H1 (cell line): ENCODE data around the gene NUDT3. TPM values are rescaled to one million over a fixed set of nuclear protein-coding genes. Genes with fewer than 3 reads are reported as not detected.

ENCODE experiments used
- GABPA ChIP-seq: IDR thresholded peaks from 2 replicates; pipeline ENCODE4 v1.6.1; 2011; ENCODE audit warnings: mild to moderate bottlenecking, low read length, moderate library complexity, borderline replicate concordance; ENCODE audit not compliant: insufficient read depth
- RFX5 ChIP-seq: IDR thresholded peaks from 2 replicates; pipeline ENCODE4 v1.6.1; 2011; ENCODE audit warnings: low read depth, low read length, improper control_type of control experiment, borderline replicate concordance
- YY1 ChIP-seq: IDR thresholded peaks from 2 replicates; pipeline ENCODE4 v1.6.1; 2011; ENCODE audit warnings: low read depth, mild to moderate bottlenecking, low read length
- polyA plus RNA-seq, 7 experiments: library from polyadenylated mRNA; depleted of rRNA in 3 of 7; stranded (reverse) in 5 of 7; unstranded in 2 of 7; fragments of >200 nt in 5 of 7; fragments of 200-250 nt in 2 of 7; gene quantifications; 1 replicate in 5 of 7; 2 replicates in 1 of 7; 4 replicates in 1 of 7; pipeline versions ENCODE4 v1.2.1 to v1.2.3, GENCODE V29; 2011 to 2013; ENCODE audit warnings: missing spikeins in 2 of 7, mixed read lengths in 2 of 7
- total RNA-seq: library from RNA; stranded (reverse); fragmentation: NEBNext Ultra II Directional; extraction: Animal tissue kit (Norgen Biotek cat#: 25700); gene quantifications from 2 replicates; pipeline ENCODE4 v1.2.1, GENCODE V29; 2021

The NUDT3 gene
- total and polyA plus RNA-seq, 2 of the 8 experiments (the other 6 are each of a cell fraction or from before 2014, with no cell fraction given): 14.1 to 36.9 TPM

- no peak for TF ChIP-seq RFX5
- TF ChIP-seq GABPA: no peak
- no peak for TF ChIP-seq YY1
- TF ChIP-seq, all 59 proteins: peak for 0
Observed at GRCh38 chr6:34325633-34326032, 66.8 kb downstream of the NUDT3 start (continued).
